SW480 (cell line): ENCODE data around the gene CYTH2.

ENCODE experiments used
- DNase-seq: peaks from one replicate; pipeline ENCODE4 v3.0.0-alpha.2; 2016; ENCODE audit warnings: low spot score

CYTH2 gene

DNA sequence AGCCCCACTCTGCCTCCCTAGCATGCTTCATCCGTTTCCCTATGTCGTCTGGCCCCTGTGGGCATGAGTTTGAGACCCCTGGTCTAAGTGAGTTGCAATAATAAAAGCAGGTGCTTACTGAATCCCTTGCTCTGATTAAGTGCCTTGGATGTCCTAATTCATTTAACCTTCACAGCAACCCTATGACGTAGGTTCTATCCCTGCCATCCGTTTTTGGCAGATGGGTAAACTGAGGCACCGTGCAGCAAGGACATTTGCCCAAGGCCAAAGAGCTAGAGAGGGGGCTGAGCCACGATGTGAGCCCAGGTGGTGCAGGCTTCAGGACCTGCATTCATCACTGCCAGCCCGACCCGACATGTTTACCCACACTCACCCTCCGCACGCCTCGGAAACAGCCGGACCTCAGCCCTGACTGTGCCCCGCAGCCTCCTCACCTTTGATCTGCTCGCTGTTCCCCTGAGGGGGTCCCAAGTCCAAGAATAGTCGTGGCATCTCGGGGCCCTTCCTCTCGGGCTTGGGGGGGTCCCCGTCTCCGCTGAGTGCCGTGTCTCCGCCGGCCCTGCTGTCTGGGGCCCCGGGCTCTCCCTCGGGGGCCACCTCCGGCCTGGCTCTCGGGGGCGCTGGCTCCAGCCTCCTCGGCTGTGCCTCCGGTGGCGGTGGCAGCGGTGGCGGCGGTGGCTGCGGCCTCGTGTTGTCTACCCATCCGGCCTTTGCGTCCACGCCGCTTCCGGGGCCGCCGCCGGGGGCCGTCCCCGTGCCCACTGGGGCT, 28.0 kb downstream of the CYTH2 start:
- DNase-seq, result no peak

DNA sequence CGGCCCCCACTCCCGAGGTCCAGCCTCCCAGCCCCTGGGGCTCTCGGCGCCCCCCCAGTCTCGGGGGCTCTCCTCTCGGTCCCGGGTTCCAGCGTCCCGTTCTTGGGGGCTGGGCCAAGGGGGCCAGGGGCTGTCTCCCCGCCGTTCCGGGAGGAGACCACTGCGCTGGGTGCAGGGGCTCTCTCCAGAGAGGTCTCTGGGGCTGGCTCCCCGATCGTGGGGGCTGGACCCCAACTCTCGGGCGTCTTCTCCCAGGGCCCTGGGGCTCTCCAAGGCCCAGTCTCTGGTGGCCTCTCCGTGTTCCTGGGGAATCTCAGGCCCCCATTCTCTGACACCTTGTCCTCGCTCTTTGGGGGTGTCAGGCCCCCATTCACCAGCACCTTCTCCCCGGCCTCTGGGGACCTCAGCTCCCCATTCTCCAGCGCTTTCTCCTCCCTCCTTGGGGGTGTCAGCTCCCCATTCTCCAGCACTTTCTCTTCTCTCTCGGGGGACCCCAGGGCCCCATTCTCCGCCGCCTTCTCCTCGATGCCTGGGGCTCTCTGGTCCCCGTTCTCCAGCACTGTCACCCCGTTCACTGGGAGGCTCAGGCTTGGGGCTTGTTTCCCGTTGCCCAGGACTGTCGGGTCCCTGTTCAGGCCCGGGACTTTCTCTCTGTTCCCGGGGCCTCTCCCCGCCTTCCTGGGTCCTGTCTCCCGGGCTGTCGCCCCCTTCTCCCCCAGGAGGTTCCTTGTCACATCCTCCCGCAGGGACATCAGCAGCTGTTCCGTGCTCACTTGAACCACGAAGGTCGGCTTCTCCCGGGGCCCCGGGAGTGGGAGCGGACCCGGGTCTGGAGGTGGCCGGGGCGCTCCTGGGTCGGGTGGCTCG, 28.8 kb downstream of the CYTH2 start:
- no peak for DNase-seq

DNA sequence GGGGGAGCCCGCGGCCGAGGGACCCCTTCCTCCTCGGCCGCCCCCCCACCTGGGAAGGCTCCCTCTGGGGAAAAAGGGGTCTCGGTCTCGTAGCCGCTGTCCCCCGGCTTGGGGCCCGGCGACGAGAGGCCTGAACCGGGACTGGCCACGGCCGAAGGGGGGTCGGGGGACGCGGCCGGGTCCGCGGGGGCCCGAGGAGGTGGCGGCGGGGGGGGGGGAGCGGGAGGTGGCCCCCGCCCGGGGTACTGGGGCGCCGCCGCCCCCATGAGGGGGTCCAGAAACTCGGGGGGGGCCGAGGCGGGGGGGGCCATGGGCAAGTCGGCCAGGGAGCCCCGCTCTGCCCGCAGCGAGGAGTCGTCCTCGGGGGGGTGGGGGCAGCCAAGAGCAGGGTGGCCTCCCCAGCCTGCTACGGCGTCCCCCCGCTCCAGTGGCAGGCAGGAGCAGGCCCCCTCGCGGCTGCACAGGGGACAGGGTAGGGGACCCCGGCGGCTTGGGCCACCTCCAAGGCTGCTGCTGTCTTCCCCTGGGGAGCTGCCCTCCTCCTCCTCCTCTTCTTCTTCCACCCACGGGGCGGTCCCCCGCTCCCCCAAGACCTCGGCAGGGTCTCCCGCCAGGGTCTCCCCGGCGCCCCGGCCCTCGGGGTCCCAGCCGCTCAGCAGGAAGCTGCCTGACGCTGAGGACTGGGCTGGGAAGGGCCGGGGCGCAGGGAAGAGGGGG, 29.6 kb downstream of the CYTH2 start:
- no peak for DNase-seq

DNA sequence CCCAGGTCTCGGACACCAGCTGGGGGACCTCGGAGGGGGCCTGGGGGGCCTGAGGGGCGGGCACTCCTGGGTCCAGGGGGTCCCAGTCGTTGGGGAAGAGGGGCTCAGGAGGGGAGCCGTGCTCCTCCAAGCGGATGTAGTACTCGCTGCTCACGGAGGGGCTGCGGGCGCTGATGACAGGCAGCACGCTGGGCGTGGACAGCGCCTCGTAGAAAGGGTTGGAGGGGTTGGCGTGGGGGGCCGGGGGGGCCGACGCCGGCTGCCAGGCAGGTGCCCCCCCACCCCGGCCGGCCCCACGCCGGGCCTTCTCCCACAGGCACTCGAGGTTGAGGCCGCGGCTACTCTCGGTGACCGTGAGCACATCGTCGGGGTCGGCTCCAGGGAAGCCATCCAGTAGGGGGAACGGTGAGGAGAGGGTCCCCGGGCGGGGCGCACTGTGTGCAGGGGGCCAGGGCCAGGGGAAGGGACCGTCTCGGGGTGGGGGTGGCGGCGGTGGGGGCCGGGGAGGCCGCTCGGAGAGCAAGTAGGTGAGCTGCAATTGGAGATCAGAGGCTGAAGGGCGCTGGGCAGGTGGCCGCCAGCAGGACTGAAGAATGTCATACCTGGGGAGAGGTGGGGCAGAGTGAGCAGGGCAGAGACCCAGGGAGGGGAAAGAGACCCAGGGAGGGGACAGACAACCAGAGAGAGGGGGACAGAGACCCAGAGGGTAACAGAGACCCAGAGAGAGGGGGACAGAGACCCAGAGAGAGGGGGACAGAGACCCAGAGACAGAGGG, 30.3 kb downstream of the CYTH2 start:
- DNase-seq, result no peak

DNA sequence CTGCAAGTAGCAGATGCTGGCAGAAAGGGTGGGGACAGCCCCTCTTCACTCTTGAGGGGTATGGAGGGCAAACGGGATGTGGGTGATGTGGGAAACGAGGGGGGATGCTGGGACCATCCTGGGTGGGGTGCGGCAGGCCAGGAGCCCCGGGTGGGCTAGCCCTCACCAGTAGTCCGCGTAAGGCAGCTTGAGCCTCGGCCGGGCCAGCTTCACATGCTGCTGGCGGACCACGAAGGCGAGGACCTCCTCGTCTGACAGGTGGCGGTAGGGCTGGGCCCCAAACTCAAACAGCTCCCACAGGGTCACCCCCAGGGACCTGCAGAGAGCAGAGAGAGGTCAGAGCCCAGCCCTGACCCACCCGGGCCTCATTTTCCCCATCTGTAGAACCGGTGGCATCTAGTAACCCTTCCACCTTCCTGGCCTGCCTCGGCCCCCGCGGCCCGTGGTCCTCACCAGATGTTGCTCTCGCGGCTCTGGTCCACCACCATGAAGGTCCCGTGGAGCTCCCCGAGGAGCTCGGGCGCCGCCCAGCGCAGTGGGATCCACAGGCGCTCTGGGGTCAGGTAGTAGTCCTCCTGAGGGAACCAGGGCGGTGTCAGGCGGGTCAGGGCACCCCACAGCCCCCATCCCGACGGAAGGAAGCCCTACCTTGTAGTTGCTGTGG, 31.8 kb downstream of the CYTH2 start:
- no peak for DNase-seq

DNA sequence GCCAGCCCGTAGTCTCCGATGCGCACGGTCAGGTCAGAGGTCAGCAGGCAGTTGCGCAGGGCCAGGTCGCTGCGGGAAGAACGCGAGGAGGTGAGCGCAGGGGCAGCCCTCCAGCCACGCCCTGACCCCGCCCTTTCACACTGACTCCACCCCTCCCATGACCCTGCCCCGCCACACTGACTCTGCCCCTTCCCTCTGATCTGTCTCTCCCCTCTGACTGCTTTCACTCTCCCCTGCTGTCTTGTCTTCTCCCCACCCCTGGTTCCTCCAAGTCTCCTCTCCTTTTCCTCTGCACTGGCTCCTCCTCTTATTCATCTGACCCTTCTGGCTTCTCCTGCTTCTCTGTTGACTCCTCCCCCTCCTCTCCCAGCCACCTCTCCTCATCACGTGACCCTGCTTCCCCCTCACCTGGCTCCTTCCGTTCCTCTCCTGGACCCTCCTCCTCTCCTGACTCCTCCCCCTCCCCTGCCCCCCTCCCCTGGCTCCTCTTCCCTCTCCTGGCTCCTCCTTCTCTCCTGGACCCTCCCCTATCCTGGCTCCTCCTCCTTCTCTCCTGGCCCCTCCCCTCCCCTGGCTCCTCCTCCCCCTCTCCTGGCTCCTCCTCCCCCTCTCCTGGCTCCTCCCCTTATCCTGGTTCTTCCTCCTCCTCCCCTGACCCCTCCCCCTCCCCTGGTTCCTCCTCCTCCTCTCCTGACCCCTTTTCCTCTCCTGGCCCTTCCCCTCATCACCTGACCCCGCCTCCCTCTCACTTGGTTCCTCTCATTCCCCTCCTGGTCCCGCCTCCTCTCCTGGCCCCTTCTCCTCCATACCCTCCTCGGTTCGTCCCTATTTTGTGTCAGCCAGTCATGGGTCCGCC, 32.6 kb downstream of the CYTH2 start:
- DNase-seq, result peak; percentile 99

DNA sequence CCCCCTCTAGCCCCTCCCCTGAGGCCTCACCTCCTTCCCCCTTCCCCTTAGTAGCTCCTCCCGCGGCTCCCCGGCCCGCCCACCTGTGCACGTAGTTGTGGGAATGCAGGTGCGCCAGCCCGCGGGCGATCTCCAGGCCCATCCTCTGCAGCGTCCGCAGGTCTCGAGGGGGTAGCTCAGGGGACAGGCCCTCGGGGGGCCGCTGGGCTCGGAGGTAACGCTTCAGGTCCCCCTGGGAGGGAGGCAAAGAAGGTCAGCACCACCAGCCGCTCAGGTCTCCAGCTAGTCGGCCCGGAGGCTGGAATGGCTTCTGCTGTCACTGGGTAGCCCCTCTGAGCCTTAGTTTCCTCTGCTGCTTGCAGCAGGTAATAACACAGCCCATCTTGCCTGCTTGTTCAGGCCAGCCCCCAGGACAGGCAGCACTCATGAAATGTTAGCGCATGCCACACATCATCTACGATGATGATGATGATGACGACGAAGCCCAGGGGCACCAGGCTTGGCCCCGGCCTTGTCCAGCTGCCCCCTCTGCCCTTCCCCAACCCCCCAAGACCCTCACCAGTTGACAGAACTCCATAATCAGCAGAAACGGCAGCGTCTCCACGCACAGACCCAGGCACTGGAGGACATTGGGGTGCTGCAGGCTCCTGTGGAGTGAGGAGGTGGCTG, 33.3 kb downstream of the CYTH2 start:
- no peak for DNase-seq

DNA sequence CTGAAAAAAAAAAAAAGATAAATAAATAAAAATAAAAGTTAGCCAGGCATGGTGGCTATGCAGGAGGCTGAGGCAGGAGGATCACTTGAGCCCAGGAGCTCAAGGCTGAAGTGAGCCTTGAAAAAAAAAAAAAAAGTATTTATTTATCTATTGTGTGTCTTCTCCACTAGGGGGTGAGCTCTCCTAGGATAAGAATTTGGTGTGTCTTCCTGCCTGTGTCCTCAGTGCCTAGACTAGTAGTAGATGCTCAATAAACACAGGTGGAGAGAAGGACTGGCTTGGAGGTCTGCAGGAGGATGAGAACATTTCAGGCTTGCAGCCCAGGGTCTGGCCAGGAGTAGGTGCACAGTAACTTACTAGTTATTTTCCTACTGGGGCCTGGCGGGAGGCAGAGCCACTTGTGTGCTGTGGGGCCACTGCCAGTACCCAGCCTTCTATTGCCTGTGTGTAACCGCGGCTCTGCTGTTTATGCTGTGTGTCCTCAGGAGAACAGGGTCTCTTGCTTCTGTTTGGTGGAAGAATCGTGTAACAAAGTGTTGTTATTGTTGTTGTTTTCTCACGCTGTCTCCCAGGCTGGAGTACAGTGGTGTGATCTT, 37.1 kb downstream of the CYTH2 start:
- DNase-seq, result peak; percentile 76

DNA sequence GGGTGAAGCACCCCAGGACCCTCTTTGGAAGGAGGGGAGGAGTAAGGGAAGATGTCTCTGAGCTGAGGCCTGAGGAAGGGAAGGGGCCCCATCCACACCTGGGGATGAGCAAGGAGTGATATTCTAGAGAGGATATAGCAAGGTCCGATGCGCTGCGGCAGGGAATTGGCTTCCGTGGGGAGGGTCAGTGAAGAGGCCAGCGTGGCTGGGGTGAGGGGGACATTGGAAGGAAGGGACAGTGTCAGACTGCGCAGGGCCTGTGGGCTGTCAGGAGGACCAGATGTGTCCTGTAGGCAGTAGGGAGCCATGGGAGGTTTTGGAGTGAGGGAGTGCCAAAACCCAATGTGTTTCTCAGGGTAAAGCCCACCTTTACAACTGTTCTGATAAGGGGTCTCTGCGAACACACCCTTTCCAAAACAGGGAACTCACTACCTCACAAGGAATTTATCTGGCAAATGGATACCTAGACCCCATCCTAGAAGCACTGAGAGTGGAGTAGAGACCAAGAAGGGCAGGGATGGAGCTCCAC, 38.8 kb downstream of the CYTH2 start:
- no peak for DNase-seq

DNA sequence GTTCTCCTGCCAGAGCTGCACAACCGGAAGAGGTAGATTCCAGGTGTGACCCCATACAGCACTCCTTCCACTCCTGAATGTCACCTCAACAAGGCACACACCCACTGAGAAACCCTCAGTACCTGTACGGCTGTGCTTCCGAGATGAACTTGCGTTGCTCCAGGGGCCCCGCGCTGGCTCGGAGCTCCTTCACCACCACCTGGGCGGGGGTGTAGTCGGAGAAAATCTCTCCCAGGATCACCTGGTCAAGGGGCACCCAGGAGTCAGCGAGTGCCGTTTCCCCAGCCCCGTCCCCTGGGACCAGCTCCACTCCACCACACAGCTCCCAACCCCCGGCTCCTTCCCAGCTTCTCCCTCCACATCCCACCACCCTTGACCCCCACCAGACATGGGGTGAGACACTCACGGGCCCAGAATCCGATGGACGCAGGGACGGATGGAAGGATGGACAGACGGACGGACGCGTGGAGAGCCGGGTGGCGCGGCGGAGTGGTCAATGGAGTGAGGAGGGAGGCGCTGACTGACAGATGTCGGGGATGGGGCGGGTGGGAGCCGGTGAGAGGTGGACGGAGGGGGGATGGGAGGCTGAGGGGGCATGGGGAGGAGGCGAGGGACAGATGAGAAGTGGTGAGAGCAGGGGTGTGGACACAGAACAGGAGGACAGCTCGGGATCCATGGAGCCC, 39.7 kb downstream of the CYTH2 start:
- no peak for DNase-seq

DNA sequence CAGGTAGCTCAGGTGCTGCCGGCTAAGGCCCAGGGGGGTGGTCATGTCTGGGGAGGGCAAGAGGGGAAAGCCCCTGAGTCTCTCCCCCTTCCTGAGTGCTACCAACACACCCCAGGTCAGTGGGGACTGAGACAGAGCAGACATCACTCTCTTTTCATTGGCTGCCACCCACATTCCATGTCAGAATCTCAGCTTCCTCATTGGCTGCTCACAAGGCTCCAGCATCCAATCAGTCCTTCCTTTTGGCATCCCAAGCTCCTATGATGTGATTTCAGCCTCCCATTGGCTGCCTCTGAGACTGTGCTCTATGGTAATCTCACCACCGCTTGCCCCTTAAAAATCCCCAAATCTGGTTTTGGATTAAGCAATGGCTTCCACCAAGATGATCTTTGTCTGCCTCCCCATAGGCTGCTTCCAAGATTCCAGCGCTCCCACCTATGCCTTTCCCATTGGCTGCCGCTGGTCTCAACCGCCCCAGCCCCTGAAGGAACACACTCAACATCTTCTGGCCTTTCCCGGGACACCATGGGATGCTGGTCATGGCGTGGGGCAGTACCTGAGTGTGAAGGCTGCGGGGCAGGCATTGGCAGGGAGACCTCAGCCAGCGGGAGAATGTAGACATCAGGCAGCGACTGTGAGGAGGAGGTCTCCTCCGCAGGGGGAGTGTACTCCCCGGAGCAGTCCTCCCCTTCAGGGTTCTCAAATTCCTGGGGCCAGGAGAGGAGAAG, 40.5 kb downstream of the CYTH2 start:
- DNase-seq, result peak; percentile 53

DNA sequence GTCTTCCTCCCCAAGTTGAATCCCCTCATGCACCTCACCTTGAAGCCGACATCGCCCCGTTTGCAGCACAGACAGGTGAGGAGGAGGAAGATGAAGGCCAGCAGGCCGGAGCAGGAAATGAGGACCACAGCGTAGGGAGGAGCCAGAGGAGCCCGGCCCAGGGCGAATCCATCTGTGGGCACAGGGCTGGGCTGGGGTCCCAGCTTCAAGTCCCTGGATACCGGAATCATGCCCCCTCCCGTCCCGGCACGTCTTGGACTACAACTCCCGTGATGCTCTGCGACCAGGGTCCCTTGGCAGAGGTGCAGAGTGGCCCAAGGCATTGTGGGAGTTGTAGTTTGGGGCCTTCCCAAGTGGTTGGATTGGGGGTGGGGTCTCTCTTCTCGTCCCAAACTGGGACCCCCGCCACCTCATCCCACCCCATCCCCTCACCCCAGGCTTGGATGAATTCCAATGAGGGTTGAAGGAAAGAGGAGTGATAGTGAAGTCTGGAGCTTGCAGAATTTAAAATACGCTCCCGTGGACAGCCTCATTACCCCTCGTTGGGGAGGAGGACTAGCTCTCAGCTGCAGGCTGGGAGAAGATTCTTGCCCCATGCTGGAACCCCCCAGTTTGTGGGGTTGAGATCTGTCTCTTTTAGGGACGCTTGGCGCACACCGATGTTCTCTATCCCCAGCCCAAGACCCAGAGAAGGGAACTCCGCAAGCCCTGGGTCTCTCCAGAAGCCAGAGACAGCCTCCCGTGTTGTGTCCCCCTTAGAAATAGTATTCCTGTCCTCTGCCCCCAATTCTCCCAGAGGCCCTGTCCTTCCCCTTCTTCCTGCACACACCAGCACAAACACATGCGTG, 41.5 kb downstream of the CYTH2 start:
- no peak for DNase-seq

DNA sequence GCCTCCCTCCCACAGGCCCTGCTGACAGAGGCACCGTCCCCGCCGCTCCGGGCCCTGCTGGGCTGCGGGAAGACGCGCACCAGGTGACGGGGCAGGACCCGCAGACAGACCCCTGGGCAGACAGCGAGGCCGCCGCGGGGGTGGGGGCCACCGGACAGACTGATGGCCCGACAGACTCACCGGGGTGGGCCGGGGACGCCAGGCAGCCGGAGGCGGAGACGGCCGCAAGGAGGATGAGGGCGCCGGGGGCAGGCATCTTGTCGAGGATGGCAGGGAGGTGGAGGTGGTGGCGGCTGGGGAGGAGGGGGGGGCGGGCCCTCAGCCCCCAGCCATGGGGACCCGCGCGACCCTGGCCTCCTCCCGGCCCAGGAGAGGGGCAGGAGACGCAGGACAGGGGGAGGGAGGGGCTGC, 42.2 kb downstream of the CYTH2 start:
- no peak for DNase-seq

DNA sequence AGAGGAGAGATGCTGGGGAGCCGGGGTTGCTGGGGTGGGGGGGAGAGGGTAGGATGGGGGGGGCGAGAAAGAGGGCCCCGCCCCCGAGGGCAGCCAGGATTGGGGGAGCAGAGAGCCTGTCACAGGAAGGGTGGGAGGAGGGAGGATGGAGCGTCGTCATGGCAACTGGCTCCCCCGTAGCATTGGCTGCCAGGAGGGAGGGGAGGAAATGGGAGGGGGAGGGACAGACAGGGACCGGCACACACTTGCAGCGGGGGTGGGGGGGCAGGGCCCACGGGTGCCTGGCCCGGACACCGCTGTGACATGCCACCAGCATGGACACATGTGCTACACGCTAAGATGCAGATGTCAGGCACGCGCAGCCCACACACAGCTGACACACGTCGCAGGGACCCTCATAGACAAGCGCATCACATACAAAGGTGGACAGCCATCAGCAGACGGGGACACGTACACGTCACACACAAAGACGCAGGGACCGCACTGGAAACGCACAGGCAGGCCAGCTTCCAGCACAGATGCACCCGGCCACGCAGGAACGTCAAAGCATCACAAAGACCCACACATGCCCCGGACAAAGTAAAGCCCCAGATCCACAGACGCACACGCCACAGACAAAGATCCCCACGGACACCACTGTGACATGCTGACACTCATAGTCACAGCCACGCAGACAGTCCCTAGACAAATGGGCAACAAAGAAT, 42.8 kb downstream of the CYTH2 start, which contains the start of gene LMTK3:
Gene LMTK3, minus strand, starts transcription at position 36 of the 704 bp plus-strand sequence. CDS start 259 bp downstream, outside the sequence.
- DNase-seq, result no peak

DNA sequence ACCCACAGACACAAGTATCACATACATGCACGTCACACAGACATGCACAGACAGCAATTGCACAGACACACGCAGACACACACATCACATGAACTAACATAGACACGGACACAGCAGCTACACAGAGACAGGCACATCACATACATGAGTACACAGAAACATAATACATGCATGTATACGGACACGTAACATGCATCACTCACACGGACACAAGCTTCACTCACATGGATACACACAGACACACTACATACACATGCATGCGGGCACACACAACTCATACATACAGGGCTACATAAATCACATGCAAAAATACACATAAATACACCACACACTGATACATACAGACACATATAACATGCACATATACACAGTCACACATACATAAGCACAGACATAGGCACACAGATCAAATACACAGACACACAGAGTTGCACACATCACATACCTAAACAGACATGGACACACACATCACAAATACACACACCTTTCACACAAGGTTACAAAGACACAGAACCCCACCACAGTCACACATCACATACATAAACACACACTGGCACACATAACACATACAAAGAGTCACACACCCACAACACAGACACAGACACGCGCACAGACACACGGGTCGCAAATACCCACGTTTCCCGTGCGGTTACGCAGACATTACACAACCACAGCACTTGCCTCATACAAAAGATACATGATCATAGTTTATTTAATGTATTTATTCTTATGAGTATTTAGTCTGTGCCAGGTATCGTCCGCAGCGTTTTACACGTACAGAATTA, 43.5 kb downstream of the CYTH2 start:
- no peak for DNase-seq
